Stimulated activated CD8-positive, alpha-beta memory T cell treated with anti-CD3 and anti-CD28 coated beads, Interleukin-12 subunit alpha, Interleukin-12 subunit beta, amount 100 ng/mL, for 24 hours (primary cell): Measurements from ENCODE around the gene MAML2.

Source experiments
- DNase-seq: peaks from one replicate; pipeline ENCODE4 v3.0.0-alpha.2; 2020; ENCODE audit errors: extremely low read depth

MAML2 gene

GRCh38 chr11:96238563-96239135, 104.3 kb downstream of the MAML2 start:
- DNase-seq, result no peak

DNA sequence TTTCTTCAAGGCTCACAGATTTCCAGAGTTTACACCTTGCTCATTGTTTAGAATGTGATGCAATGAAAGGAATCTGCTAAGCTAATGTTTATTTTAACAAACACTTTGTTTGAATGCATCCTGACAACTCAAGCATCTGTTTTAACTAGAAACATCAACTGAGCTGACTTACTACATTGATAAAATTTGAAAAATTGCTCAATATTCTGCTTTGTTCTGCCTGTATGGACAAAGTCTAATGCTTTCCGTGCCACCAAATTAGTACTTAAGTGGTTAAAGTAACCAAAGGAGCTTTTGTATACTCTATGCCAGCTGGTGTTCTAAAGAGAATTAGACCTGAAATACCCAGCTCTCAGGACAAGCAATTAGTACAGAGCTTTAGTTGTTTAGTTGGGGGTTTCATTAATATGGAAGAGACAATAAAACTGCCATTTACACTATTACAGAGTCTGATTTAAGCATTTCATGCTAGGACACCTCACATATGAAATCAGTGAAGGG, 105.2 kb downstream of the MAML2 start:
- no peak for DNase-seq

DNA sequence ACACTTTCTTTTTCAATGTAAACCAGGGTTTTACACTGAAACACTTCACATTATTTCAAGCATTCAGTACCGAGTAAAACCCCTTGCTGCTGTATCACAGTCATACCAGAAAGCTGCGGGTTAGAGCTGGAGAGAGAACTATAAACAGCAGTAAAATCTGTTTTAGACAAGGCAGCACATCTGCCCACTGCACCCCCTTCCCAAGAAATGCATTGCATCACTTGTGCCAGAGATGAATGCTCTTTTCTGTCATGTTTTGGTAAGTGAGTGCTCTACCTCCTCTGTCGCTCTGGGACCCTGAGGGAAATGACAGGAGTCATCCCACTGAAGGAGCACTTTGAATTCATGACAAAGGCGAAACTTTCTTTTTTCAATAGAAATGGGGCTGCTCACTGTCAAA, 107.2 kb downstream of the MAML2 start:
- peak; percentile 25 for DNase-seq

- DNase-seq, result no peak
Measured at GRCh38 chr11:96234866-96235441, 108.0 kb downstream of the MAML2 start.

GRCh38 chr11:96232132-96232531, 110.9 kb downstream of the MAML2 start:
- no peak for DNase-seq

- no peak for DNase-seq
Measured at GRCh38 chr11:96230686-96231085, 112.3 kb downstream of the MAML2 start.

GRCh38 chr11:96229354-96229977, 113.5 kb downstream of the MAML2 start:
- no peak for DNase-seq

DNA sequence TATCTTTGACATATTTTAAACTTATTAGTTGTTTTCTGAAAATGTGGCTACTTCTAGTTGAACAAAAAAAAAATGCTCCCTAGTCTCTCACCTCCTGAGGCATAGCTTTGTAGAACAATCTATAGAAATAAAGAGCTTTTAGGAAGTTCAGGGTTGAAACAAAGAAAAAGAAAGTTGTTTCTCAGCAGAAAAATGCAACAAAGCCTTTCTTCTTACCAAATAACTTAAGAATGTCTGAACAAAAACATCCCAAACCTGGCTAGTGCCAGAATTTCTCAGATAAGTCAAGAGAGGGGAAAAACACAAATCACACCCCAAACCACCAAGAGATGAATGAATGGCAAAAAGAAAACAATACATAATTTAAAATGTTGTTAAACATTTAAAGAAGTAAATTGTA, 114.1 kb downstream of the MAML2 start:
- no peak for DNase-seq

GRCh38 chr11:96228473-96228891, 114.5 kb downstream of the MAML2 start:
- no peak for DNase-seq

DNA sequence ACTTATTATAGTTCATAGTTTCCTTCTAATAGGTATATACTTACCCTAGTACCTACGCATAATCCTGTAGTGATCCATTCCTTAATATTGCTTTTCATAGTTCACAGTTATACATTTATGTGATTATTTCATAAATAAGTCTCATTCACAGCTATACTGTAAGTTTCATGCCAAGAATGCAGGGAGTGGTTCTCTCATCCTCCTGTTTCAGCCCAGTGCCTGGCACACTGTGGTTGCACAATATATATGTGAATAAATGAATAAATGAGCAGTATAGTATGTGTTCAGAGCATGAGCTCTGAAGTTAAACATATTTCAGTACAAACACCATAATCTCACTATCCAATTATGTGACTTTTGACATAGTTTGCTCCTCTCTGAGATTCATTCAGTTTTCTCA, 115.8 kb downstream of the MAML2 start:
- no peak for DNase-seq

- DNase-seq, result no peak
Measured at GRCh38 chr11:96223083-96223482, 119.9 kb downstream of the MAML2 start.

DNA sequence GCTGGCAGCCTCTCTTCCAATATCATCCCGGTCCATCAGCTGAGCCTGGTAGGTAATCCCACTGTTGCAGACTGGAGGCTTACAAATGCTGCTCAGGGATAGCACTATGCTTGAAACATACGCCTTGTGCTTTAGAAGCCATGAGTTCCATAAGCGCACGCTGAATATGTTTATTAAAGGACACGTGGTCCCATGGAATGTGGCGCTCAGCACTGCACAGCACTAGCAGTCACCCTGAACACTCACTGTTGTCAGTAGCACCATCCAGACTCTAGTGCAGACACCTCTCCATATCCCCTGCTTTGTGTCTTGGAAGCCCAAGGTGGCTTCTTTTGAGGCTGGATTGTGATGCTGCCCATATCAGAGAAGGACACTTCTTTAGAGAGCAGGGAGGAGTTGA, 120.9 kb downstream of the MAML2 start:
- DNase-seq, result no peak

- DNase-seq, result no peak
Measured at GRCh38 chr11:96221244-96222070, 121.5 kb downstream of the MAML2 start.

GRCh38 chr11:96219981-96220623, 122.9 kb downstream of the MAML2 start:
- no peak for DNase-seq

- no peak for DNase-seq
Measured at GRCh38 chr11:96218901-96219300, 124.1 kb downstream of the MAML2 start.

- DNase-seq, result no peak
Measured at GRCh38 chr11:96218006-96218405, 125.0 kb downstream of the MAML2 start.

DNA sequence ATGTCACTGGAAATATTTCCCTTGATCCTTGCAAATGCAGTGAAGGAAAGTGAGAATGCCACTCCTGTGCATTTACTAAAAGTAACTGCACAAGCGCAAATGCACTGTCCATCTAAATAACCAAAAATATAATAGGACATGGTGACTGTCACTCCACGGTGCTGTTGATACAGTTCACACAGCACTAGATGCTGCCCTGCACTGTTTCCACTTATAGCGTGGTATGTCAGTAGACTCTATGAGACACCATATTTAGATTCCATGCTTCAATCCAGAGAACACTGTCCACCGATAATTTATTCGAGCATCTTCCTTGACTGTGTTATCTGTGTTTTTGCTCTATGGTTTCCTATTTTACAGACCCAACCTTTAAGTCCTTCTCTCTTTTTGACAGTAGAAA, 125.8 kb downstream of the MAML2 start:
- DNase-seq, result no peak

GRCh38 chr11:96215826-96216225, 127.2 kb downstream of the MAML2 start:
- DNase-seq, result no peak

DNA sequence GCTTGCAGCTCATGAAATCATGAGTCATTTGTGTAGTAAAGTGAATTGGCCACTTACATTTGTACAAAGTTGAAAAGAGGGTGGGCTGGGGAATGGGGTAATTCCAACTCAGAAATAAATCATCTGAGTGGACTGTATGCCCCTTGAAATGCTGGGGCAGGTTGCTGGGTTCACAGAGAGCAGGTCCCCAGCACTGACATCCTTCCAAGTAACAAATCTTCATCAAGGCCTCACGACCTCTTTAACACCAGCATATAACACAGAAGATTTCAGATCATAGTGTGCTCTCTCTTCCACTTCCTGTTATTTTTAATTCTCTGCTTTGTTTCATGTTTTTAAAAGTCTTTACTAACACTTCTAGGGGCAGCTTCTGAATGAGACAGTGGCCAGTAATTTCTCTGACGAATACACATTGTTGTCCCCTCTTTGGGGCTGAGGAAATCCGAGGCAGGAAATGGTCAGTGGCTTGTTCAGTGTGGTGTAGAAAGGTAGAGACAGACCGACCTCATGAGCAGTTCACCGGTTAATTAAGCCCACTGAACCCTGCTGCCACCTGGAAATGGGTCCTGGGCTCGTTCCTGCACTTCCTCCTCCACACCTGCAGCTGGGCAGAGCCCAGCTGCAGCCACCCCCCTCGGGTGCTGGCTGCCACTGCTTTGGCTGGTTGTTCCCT, 127.7 kb downstream of the MAML2 start:
- DNase-seq, result no peak

- DNase-seq, result no peak
Measured at GRCh38 chr11:96214777-96215109, 128.3 kb downstream of the MAML2 start.

DNA sequence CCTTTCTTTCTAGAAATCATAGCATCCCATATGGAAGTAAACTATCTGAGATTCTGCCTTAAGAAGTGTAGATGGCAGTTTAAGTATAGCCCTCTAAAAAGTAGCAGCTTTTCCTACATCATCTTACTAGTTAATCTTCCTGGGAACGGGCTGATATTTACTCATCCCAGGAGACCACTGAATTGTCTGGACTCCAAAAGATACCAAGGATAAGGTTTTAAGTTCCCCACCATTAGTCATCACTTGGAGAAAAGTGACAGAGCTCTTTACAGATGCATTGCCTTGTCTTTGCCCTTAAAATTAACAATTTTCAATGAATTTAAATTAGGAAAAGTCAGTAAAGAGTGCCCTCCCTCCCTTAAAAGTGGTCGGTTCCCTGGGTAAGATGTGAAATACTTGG, 129.5 kb downstream of the MAML2 start:
- DNase-seq, result no peak

GRCh38 chr11:96211436-96211835, 131.6 kb downstream of the MAML2 start:
- no peak for DNase-seq
